ENCODE results near the gene ECT2L.
"Not testable (repeated sequence)": the region's sequence is repeated elsewhere in the genome, so short reads cannot be mapped to it uniquely, and the experiment has no call there.

The ECT2L gene

DNA sequence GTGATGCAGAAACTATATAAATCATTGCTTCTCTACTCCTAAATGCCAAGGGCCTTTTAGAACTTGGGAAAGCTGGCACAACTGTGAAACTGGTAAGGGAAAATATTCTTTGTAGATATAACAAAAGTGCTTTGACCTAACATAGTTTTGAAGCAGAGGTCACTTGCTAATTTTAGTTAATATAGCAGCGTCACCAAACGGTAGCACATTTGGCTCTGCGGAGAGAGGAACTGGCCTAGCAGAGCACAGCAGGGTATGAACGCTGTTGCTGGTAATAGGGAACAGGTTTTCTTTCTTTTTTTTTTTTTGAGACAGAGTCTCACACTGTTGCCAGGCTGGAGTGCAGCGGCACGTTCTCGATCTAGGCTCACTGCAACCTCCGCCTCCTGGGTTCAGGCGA, 67.4 kb downstream of the ECT2L start:
- DNase-seq: no peak

DNA sequence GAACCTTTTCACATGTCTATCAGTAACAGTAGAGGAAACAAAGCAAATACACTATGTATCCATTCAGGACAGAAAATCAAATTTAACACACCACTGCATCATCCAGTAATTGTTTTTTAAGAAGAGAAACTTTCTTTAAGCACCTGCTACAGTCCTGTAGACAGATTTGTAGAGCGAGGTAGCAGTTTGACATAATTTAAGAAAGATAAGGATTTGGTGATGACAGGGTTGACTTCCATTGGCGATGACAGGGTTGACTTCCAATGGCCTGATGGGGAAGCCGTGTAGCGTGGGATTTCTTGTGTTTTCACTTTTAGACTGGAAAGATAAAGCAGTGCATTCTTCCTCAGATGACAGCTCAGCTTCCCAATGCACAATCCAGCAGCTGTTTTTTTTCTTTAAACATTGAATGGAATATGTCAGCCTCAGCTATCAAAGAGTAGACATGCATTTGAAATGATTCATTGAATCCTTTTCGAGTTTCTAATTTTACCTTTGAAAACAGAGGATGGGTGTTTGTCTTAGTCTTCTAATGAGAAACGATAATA, 68.5 kb downstream of the ECT2L start:
- no peak for DNase-seq

- no peak for DNase-seq
These were observed 69.7 kb downstream of the ECT2L start for GRCh38 chr6:138865480-138866109.

GRCh38 chr6:138868181-138868580, 72.3 kb downstream of the ECT2L start:
- DNase-seq: no peak

DNA sequence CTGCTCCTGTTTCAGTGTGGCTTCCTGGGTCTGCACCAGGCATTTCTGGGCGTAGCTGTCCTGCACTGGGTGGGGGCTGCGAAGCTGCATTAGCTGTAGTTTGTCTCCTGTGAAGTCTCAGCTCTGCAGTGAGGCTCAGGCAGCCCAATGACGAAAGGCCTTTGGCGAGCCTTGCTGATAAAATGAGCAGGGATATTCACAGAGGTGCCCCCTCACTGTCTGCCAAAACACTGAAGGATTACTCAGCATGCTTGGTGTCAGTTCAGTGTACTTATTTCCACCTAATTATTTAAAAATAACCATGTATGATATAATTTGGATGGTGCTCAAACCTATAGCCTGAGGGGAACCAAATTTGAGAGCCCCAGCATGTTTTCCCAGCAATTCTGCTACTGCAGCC, 73.5 kb downstream of the ECT2L start:
- DNase-seq: no peak

DNA sequence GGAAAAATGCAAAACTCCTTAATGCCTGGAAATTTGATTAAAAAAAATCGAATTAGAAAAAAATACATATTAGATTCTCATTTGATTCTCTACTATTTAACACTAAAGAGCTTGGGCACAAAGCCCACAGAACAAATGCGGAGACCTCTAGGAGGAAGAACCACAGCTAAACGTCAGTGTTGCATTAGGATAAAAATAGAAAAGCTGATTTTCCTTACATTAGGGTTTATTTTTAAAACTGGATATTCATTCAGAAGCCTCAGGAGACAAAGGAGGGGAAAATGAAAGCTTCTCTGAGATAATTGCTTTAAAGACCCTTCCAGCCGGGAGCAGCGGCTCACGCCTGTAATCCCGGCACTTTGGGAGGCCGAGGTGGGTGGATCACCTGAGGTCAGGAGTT, 77.3 kb downstream of the ECT2L start:
- DNase-seq: no peak

- DNase-seq: no peak
These were observed 86.6 kb downstream of the ECT2L start for GRCh38 chr6:138882369-138883017.

DNA sequence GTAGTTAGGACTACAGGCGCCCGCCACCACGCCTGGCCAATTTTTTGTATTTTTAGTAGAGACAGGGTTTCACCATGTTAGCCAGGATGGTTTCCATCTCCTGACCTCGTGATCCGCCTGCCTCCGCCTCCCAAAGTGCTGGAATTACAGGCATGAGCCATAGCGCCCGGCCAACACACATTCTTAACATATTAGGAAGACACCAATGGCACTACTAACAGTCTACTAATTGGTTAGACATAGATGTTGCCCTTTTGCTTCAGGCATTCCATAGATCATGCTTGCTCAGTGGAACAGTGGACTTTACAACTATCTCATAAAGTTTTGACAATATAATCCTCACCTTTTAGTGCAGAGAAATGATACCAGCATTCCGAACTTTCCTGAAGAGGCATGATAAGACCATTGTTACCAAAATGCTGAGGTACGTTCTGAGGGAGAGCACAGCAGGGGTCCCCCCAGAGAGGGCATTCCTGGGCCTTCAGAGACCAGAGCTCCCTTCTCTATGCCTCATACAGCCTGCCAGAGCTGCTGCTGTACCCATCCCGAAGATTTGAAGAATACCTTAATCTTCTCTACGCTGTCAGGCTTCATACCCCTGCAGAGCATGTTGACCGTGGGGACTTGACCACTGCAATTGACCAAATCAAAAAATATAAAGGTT, 89.4 kb downstream of the ECT2L start:
- DNase-seq: no peak

DNA sequence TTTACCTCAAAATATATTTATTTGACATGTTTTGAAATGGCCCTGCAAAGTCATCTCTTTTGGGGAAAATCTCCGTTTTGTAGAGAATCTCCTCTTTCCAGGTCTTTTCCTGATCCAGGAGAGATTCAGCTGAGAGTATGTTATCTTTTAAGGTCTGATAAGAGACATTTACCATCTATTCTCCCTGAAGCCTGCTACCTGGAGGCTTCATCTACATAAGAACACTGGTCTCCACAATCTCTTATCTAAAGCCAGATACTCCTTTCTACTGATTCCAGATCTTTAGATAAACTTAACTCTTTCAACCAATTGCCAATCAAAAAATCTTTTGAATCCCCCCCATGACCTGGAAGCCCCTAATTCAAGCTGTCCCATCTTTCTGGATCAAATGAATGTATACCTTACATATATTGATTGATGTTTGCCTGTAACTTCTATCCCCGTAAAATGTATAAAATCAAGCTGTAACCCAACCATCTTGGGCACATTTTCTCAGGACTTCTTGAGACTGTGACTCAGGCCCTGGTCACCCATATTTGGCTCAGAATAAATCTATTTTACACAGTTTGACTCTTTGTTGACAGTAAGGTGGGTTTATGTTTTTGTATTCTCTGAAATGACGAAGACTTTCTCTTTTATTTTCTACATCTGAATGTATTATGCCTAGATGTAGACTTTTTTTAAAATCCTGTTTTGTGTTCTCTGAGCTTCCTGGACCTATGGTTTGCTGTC, 95.5 kb downstream of the ECT2L start:
- no peak for DNase-seq

- no peak for DNase-seq
These were observed 100.3 kb downstream of the ECT2L start for GRCh38 chr6:138896104-138896756.

DNA sequence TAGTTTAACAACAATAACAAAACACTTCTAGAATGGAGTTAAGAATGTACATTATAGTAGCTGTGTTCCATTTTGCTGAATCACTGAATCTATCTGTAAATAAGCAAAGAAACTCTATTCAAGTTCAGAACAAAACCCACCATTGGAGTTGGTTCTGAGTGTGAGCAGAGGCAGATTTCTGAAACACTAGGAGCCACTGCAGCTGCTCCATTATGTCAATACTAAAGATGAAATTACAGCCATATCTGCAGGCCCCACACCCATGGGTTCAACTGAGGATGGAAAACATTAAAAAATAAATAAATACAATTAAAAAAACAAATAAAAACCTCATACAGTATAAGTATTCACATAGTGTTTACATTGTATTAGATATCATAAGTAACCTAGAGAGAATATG, 101.1 kb downstream of the ECT2L start:
- no peak for DNase-seq

DNA sequence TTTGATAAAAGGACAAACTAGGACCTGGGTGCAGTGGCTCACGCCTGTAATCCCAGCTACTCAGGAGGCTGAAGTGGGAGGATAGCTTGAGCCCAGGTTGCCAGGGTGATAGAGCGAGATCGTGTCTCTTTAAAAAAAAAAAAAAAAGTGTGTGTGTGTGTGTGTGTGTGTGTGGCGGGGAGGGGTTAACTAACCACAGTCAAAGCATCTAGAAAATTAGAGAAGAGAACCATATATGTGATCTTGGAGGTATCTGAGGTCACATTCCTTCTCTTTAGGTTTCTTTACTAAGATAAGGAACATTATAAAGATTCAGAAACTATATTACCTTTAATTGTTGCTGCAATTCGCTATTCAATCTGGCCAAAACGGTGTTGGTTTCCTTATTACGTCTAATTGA, 111.3 kb downstream of the ECT2L start:
- DNase-seq: no peak

GRCh38 chr6:138909511-138909910, 113.6 kb downstream of the ECT2L start:
- no peak for DNase-seq

DNA sequence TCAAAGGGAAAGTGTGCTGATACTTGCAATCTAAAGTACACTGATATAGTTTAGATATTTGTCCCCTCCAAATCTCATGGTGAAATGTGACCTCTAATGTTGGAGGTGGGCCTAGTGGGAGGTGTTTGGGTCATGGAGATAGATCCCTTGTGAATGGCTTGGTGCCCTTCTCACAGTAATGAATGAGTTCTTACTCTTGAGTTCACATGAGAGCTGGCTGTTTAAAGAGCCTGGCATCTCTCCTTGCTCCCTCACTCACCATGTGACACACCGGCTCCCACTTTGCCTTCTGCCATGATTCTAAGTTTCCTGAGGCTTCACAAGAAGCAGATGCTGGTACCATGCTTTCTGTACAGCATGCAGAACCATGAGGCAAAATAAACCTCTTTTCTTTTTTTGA, 114.1 kb downstream of the ECT2L start:
- no peak for DNase-seq

GRCh38 chr6:138912308-138912707, 116.4 kb downstream of the ECT2L start:
- DNase-seq: no peak

DNA sequence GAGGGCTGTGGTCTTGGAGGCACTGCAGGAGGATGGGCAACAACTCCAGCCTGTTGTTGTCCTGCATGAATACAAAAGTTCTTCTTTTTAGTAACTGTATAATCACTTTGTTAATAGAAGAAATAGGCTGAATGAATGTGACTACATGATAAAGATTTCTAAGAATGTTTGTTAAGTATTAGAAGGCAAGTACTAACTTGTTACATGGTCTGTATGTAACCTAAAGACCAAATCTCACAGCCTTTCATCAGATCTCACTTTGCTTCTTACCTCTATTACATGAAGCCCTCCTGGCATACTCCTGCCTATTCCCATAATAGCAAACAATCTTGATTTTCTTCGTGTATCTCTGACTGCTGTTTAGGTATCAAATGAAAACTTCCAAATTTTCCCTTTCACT, 118.8 kb downstream of the ECT2L start:
- no peak for DNase-seq

- DNase-seq: no peak
These were observed 125.0 kb downstream of the ECT2L start for GRCh38 chr6:138920906-138921305.

DNA sequence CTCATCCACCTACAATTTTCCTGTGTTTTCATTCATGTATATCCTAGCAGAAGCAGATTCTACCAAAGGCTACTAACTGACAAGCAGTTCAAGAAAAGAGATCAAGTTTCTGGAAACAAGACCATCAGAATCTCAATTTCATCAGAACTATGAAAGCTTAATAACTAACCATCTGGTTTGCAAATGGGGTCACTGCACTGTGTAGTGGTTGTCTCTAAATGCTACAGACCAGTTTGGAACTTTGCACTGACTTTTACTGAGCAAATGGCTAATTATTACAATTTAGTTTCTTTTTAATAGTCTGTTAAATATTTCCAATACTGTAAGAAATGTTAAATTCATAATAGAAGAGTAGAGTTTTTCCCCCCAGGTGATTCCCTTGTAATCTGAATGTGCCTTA, 127.7 kb downstream of the ECT2L start:
- no peak for DNase-seq

DNA sequence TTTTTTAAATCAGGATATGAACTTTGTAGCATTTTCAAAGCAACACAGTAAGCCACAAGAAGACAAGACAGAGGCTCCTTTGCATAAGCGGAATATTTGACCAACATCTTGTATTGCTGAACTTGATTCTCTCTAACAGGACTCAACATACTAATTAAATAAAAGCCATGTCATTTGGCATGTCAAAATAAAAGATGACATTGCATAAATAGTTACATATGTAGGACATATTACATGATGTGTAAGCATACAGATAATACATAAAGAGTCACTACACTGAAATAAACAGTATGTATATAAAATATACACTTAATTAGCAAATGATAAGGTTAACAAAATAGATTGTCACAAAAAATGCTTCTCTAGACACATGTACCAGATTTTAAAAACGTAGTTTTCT, 129.9 kb downstream of the ECT2L start:
- DNase-seq: no peak

GRCh38 chr6:138926579-138926978, 130.7 kb downstream of the ECT2L start:
- DNase-seq: no peak

- no peak for DNase-seq
These were observed 135.8 kb downstream of the ECT2L start for GRCh38 chr6:138931660-138932059.

- DNase-seq: not testable (repeated sequence)
These were observed 141.0 kb downstream of the ECT2L start for GRCh38 chr6:138936873-138937272.

GRCh38 chr6:138943089-138943625, 147.3 kb downstream of the ECT2L start:
- no peak for DNase-seq

Data from effector CD4-positive, alpha-beta T cell (primary cell).